OCI-M1 (cell line): ENCODE results near the gene NPHP4.

Experiments used
- DNase-seq: peaks from one replicate; lab custom pipeline; 2025; lab: John Stamatoyannopoulos, UW

Gene NPHP4

GRCh38 chr1:5992026-5992813 is at the start of gene NPHP4:
NPHP4 (minus strand) TSS chr1:5992425; CDS start chr1:5986289, 6,136 bp downstream.
- peak; percentile 99 for DNase-seq

- peak; percentile 35 for DNase-seq
Measured at GRCh38 chr1:6041432-6042062, 49.3 kb upstream of the NPHP4 start.

DNA sequence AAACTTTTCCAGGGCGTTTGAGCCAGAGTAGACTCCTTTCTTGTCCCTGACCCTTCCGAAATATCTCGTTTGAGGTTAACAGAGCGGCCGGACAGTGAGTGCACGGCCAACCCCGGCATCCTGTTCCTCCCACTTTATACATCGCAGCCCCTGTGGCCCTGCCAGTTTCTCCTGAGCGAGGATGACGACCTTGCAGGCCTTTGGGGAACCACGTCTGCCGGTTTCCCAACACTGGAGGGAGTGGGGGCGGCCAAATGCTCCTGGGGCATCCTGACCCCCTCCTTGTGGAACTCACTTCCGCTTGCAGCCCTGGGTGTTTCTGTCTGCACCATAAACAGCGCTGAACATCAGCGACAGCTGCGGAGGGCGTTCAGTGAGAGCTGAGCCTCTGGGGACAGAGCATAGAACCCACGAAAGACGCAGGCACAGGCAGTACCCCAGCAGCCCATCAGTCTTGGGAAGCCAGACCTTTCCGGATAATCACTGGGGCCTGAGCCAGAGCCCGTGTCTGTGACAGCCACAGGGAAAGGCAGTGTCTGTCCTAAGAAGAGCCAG is 48.7 kb upstream of the NPHP4 start:
- DNase-seq = no peak

DNA sequence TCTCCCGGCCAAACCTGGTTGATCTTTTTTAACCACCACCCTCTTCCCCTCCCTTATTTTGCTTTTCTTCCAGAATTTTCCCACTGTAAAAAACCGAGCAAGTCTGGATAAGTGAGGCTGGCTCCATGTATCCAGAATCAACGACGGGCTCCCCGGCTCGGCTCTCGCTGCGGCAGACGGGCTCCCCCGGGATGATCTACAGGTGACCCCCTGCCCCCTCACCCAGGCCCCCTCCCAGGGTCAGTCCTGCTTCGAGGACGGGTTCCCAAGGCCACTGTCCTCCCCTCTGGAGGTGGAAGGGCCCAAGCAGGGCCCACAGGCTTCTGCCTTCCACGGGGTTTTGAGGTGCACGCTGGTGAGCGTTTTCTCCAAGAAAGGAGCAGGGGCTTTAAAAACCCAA is 48.2 kb upstream of the NPHP4 start:
- no peak for DNase-seq

GRCh38 chr1:6039031-6039430 is 46.8 kb upstream of the NPHP4 start:
- no peak for DNase-seq

GRCh38 chr1:6038603-6039002 is 46.4 kb upstream of the NPHP4 start:
- no peak for DNase-seq

DNA sequence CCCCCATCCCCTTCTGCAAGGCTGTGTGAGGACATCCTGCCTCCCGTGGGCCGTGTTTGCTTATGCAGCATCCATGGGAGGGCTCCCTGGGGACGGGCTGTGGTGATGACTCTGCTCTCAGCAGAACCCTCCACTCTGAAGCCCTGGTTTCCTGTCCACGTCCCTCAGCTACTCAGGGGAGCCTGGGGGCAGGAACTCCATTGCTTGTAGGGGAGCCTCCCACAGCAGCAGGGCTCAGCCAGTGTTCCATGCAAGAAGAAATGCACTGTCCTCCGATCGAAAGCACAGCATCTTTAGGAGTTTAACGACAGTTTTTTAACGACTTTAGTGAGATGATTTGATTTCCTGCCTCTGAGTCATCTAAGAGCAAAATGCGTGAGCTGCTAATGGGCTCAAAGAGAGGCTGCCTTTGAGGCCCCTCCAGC is 45.1 kb upstream of the NPHP4 start:
- DNase-seq = no peak

GRCh38 chr1:6035719-6036118 is 43.5 kb upstream of the NPHP4 start:
- no peak for DNase-seq

- no peak for DNase-seq
Measured at GRCh38 chr1:6035303-6035702, 43.1 kb upstream of the NPHP4 start.

DNA sequence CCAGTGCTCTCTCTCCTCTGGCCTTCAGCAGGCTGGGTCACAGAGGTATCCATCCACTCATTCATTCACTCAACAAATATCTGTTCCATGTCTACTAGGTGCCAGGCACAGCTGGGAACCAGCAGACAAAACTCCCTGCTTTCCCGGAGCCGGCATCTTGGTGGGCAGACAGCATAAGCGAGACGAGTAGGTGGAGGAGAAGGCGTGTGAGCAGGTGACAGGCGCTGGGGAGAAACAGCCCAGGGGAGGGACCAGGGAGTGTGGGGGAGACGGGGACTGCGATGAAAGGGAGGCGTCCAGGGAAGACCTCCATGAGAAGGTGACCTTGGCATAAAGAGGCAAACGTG is 42.5 kb upstream of the NPHP4 start:
- DNase-seq = no peak

- peak; percentile 29 for DNase-seq
Measured at GRCh38 chr1:6033986-6034749, 41.9 kb upstream of the NPHP4 start.

GRCh38 chr1:6033124-6033523 is 40.9 kb upstream of the NPHP4 start:
- no peak for DNase-seq

DNA sequence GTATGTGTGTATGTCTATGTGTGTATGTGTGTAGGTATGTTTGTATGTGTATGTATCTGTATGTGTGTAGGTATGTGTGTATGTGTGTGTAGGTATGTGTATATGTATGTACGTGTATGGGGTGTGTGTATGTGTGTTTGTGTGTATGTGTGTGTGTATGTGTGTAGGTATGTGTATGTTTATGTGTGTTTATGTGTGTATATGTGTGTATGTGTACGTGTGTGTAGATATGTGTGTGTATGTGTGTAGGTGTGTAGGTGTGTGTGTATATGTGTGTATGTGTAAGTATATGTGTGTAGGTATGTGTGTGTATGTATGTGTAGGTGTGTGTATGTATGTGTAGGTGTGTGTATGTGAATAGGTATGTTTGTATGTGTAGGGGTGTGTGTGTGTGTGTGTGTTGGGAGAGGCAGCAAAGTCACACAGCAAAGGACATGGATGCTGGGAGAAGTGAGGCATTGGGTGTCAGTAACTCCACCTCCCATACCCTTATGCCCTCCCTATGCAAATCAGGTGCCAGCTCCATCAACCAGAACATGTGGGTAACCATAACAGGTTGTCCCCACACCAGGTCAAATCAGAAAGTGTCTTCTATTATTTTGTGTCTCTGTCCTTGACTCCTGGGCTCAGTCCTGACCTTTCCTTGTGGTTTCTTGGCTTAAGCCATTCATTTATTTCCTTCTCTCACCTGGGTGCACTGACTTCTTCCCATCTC is 38.5 kb upstream of the NPHP4 start:
- no peak for DNase-seq

DNA sequence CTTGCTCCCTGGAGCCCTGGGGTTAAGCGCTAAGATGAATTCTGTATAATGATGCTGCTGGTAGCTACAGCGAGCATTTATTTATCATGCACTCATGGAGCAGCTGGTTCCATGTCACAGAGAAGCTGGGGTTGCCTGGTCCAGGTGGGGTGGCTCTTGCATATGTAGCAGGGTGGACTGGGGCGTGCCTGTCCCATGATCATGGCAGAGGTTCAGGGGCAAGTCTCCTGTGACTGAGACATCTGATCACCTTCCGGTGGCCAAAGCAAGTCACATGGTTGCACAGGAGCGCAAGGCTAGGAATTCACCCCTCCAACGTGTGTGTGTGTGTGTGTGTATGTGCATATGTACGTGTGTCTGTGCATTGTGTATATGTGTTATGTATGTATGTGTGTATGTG is 37.9 kb upstream of the NPHP4 start:
- no peak for DNase-seq

DNA sequence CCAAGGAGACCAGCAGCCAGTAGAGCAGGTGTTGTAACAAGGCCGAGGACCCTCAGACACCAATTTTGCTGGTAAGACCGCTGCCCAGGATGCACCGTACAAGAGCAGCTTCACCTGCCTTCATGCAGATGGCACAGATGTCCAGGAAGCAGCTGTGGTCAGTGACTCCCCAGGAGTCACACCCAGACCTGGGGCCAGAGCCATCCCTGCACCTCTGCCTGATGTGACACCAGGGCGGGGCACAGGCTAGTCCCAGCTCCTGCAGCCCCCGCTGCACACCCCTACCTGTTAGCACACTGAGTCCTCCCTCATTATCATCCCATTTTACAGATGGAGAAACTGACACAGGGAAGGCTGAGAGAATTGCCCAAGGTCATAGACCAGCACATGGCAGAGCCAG is 37.1 kb upstream of the NPHP4 start:
- DNase-seq = no peak

GRCh38 chr1:6028042-6028850 is 36.0 kb upstream of the NPHP4 start:
- peak; percentile 50 for DNase-seq

DNA sequence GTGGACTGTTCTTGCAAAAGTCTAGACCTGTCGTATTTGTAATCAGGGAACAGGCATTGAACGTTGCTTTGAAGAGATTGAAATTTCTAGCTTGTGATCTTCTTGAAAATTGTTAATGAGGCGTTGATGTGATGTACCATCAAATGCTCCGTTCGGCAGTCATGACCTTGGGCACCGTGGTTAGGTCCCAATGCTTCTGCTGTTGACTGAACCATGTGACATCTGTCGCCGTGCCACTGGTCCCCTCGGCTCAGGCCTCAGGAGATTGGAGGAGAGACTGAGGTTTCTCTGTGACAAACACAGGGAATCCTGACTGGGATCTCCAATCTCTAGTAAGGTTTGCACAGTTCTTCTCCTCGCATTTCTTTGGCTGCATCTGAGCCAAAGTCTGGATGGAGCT is 35.4 kb upstream of the NPHP4 start:
- no peak for DNase-seq

DNA sequence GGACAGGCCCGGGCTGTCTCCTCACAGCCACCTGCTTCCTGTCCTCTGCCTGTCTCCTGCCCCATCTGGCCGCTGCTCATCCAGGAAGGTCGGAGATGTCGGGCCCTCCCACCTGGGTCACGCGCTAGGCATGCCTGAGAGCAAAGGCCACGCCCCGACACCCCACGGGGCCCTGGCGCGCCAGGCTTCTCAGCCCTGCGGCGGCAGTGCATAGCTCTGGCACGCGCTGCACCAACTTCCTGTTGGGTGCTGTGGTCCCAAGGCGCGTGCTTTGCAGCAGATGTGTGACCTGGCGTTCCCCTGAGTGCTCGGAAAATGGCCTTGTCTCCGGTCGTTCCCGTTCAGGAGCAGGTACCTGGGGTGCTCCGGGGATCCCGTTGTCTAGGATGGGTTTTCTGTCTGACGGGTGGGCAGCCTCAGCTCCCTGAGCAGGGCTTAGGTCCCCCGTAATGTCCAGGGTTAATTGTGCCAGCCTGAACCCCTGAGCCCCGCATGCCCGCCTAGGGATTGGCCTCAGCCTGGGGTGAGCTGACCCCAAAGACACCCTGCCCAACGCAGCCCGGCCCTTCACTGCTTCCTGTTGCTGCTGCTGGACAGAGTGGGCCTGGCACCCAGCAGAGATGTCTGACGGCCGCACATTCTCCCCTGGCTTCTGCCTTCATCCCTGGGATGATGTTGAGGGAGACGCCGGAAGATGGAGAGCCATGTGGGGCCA is 34.0 kb upstream of the NPHP4 start:
- DNase-seq = peak; percentile 72

GRCh38 chr1:6025269-6026094 is 33.3 kb upstream of the NPHP4 start:
- DNase-seq = no peak

DNA sequence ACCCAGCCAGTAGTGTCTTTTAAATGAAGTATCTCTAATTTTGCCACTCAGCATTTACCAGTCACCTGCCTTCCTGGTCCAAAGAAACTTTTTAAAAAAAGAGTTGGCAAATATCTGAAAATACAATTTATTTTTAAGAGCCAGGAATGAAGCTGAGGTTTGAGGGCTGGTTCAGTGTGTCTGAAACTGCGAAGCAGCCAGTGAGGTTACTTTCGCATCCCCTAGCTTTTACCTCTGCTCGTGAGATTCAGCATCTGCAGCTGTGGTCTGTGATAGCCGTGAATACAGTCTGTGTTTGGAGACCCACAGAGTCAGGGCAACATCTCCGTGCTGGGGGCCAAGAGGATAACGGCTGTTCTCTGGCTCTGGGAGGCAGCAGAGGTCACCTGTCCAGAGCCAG is 32.2 kb upstream of the NPHP4 start:
- no peak for DNase-seq
